ENCODE data around the gene TMEM203.
A peak's percentile ranks its signal among the peaks of the same experiment; 100 is the strongest.

DNA sequence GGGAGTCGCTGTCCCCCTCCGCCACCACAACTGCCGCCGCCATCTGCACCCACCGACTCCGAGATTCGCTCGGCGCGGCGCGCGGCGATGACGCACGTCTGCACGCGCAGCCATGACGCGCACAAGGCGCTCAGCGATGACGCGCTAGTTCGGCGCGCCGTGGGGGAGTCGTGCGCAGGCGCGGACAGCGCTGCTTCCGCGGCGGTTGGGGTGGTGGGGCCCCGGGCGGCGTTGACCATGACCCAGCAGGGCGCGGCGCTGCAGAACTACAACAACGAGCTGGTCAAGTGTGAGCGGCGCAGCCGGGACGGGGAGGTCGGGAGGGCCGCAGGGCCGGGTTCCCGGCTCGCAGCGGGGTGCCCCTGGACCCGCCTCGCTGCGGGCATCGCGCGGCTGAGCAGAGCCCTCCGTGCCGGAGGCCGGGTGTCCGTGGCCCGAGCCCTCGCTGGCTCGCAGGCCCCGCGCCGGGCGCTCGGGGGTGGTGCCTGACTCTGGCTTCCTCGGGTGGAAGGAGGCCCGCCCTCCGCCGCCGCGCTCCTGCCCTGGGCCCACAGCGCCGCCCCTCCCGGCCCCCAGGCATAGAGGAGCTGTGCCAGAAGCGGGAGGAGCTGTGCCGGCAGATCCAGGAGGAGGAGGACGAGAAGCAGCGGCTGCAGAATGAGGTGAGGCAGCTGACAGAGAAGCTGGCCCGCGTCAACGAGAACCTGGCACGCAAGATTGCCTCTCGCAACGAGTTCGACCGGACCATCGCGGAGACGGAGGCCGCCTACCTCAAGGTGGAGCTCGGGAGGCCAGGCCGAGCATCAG is 16.8 kb downstream of the TMEM203 start, which contains the start of the genes ANAPC2 and SSNA1:
- TF ChIP-seq, protein P1, sequence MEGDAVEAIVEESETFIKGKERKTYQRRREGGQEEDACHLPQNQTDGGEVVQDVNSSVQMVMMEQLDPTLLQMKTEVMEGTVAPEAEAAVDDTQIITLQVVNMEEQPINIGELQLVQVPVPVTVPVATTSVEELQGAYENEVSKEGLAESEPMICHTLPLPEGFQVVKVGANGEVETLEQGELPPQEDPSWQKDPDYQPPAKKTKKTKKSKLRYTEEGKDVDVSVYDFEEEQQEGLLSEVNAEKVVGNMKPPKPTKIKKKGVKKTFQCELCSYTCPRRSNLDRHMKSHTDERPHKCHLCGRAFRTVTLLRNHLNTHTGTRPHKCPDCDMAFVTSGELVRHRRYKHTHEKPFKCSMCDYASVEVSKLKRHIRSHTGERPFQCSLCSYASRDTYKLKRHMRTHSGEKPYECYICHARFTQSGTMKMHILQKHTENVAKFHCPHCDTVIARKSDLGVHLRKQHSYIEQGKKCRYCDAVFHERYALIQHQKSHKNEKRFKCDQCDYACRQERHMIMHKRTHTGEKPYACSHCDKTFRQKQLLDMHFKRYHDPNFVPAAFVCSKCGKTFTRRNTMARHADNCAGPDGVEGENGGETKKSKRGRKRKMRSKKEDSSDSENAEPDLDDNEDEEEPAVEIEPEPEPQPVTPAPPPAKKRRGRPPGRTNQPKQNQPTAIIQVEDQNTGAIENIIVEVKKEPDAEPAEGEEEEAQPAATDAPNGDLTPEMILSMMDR (IDR thresholded peaks at IDR 0.05; ENCODE audit: low read length), result peak; percentile 49
- TF ChIP-seq EZH2 (optimal IDR thresholded peaks at IDR 0.05; ENCODE audit: low read depth, low read length) (no peak), EZH2phosphoT487 (IDR thresholded peaks at IDR 0.05; ENCODE audit: low read length) (no peak)
